Naive thymus-derived CD8-positive, alpha-beta T cell (primary cell): Measurements from ENCODE around the gene TMEM61. TPM values are rescaled to one million over a fixed set of nuclear protein-coding genes. Genes with fewer than 3 reads are reported as not detected.
A peak's percentile ranks its signal among the peaks of the same experiment; 100 is the strongest.
"Not testable (repeated sequence)": the region's sequence is repeated elsewhere in the genome, so short reads cannot be mapped to it uniquely, and the experiment has no call there.

Experiments
- ATAC-seq, 2 donors: fragments of 150-1000 bp; cut with Tn5 transposase in 1 of 2; sonication (Bioruptor Pico), chemical (Tn5 transposase) in 1 of 2; 1 replicate in 1 of 2; 2 replicates in 1 of 2; pipeline ENCODE4 v1.10.0; 2021; ENCODE audit warnings: mild to moderate bottlenecking in 2 of 2, moderate library complexity in 2 of 2
- POLR2A ChIA-PET: fragments of 350-600 bp; sonication (Branson Sonifier 250); formaldehyde crosslinking; loops from one replicate; lab custom pipeline; 2021; ENCODE audit warnings: antibody characterized with exemption; lab: Charles Lee
- DNase-seq, 10 donors: peaks; one replicate each; pipeline versions ENCODE4 v3.0.0 to v3.0.0-alpha.2; 2020 to 2022
- H3K27ac Mint-ChIP-seq, 10 donors: one replicate each; pipeline ENCODE4 v1.8.0; 2020 to 2022; ENCODE audit warnings: mild to moderate bottlenecking in 10 of 10, mixed read lengths in 10 of 10, moderate library complexity in 4 of 10, inconsistent platforms in 1 of 10
- H3K27me3 Mint-ChIP-seq, 5 donors: one replicate each; pipeline ENCODE4 v1.8.0; 2021 to 2022; ENCODE audit warnings: mixed read lengths in 5 of 5
- H3K36me3 Mint-ChIP-seq, 3 donors: one replicate each; pipeline ENCODE4 v1.8.0; 2020 to 2022; ENCODE audit warnings: mixed read lengths in 3 of 3, mild to moderate bottlenecking in 2 of 3, inconsistent platforms in 1 of 3
- H3K4me1 Mint-ChIP-seq, 4 donors: one replicate each; pipeline ENCODE4 v1.8.0; 2021 to 2022; ENCODE audit warnings: mixed read lengths in 4 of 4
- H3K4me3 Mint-ChIP-seq, 10 donors: one replicate each; pipeline ENCODE4 v1.8.0; 2020 to 2022; ENCODE audit warnings: mild to moderate bottlenecking in 10 of 10, mixed read lengths in 10 of 10, moderate library complexity in 6 of 10, inconsistent platforms in 1 of 10
- H3K9me3 Mint-ChIP-seq, 9 donors: one replicate each; pipeline ENCODE4 v1.8.0; 2020 to 2022; ENCODE audit warnings: mixed read lengths in 9 of 9, mild to moderate bottlenecking in 3 of 9, inconsistent platforms in 1 of 9, moderate library complexity in 1 of 9
- polyA plus RNA-seq, 3 donors: library from polyadenylated mRNA; unstranded; fragments of 300-500 nt; fragmentation: Illumina TruSeq; gene quantifications; one replicate each; pipeline ENCODE4 v1.2.3, GENCODE V29; 2021
- total RNA-seq, 8 experiments: library from RNA in 2 of 8; stranded (reverse) in 2 of 8; gene quantifications; one replicate each; pipeline ENCODE4 v1.2.3 and lab custom pipeline; 2021 to 2026

The TMEM61 gene
- total and polyA plus RNA-seq, 5 experiments from 2014 or later, result not detected

DNA sequence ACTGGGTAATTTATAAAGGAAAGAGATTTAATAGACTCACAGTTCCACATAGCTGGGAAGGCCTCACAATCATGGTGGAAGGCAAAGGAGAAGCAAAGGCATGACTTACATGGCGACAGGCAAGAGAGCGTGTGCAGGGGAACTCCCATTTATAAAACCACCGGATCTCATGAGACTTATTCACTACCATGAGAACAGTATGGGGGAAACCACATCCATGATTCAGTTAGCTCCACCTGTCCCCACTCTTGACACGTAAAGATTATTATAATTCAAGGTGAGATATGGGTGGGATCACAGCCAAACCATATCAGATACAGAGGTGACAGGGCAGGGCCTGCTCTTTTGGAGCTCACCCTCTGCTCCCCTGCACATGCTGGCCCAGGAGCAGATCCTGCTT, 31.4 kb upstream of the TMEM61 start:
- Mint-ChIP-seq H3K27me3 (peaks cover 1 to 15% (median 11%) of the 10 kb centered on the region in 5 donors), H3K36me3 (no peaks in the 10 kb centered on the region), H3K4me3 (no peak overlapping the region), H3K4me1 (peaks cover 3 to 12% (median 8%) of the 10 kb centered on the region in 4 donors), H3K9me3 (no peaks in the 10 kb centered on the region), H3K27ac (no peak overlapping the region)
- DNase-seq (no peak), ATAC-seq (no peak)
- POLR2A ChIA-PET, result no interaction called here

DNA sequence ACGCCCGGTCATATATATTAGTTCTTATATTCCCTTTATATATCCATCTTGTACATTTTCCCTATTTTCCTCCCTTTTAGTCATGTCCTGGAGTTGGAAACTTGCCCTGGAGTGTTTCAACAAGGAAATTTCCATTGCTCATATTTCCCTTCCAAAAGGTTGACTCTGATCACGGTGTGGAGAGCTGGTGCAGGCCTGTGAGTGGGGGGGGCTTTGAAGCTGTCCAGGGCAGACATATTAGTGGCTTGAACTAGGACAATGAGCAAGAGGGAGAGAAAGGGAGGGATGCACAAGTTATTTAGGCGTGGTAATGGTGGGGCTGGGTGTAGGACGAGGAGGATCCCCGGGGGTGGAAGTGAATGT, 30.4 kb upstream of the TMEM61 start:
- Mint-ChIP-seq H3K27me3 (peaks cover 1 to 19% (median 10%) of the 10 kb centered on the region in 5 donors), H3K4me1 (peaks cover 3 to 12% (median 5%) of the 10 kb centered on the region in 4 donors), H3K4me3 (peak overlapping the region in 2 of 10 donors; percentile 29 to 49), H3K9me3 (peaks cover 0 to 2% (median 0%) of the 10 kb centered on the region in 9 donors), H3K36me3 (no peaks in the 10 kb centered on the region), H3K27ac (no peak overlapping the region)
- POLR2A ChIA-PET, result no interaction called here
- ATAC-seq (no peak), DNase-seq (no peak)

DNA sequence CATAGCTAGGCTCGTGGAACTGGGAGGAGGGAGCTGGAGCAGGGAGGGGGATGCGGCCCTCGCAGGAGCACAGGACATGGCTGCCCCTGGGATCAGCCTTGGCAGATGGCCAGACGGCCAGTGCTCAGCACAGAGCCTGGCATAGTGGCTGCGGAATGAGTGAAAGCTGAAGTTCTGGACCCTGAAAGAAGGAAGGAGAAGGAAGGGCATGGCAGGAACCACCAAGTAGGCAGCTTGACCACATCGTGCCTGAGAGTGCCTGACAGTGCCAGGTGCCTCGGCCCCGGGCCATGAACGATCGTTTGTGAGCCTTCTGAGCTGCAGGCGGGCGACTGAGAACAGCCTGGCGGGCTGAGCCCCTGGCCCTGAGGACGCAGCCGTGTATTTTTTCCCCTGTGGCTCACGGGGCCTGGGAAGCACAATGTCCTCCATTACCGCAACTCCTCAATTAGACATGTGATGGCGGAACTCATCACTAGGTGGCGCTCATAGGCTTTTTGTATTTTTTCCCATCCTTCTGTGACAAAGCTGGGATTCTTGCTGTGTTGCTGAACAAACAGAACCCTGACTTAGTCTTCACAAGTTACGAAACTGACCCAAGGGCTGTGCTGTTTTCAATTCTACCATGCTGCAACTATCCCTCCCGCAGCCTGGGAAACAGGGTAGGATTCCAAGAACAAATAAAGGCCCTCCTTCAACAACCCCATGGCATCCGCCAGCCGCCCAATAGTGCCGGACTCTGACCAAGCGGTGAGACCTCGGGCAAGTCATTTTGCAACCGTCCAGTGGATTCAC, 29.9 kb upstream of the TMEM61 start:
- Mint-ChIP-seq H3K4me3 (peak overlapping the region in 2 of 10 donors; percentile 29 to 49), H3K27me3 (peaks cover 0 to 19% (median 10%) of the 10 kb centered on the region in 5 donors), H3K9me3 (peaks cover 0 to 2% (median 0%) of the 10 kb centered on the region in 9 donors), H3K36me3 (no peaks in the 10 kb centered on the region), H3K4me1 (peaks cover 0 to 8% (median under 1%) of the 10 kb centered on the region in 4 donors), H3K27ac (no peak overlapping the region)
- POLR2A ChIA-PET, result no interaction called here
- peak in 5 of 10 donors; percentile 10 to 46 (median 31) for DNase-seq
- no peak for ATAC-seq

DNA sequence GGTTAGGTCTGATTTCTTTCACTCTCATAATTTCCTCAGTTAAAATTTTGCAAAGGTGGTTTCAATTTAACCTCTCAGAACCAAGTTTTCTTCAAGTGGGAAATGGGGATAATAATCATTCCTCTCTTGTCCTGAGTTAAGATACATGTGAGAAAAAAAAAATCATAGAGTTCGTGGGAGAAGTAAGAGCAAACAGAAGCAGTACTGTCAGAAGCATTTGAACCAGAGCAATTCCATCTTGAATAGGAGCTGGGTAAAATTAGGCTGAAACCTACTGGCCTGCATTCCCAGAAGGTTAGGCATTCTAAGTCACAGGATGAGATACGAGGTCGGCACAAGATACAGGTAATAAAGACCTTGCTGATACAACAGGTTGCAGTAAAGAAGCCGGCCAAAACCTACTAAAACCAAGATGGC, 28.6 kb upstream of the TMEM61 start:
- POLR2A ChIA-PET, result no interaction called here
- Mint-ChIP-seq H3K36me3 (peaks cover 0 to under 1% (median 0%) of the 10 kb centered on the region in 3 donors), H3K27me3 (peaks cover 1 to 19% (median 11%) of the 10 kb centered on the region in 5 donors), H3K4me1 (peaks cover 0 to 6% (median 0%) of the 10 kb centered on the region in 4 donors), H3K27ac (no peak overlapping the region), H3K4me3 (no peak overlapping the region), H3K9me3 (peaks cover 0 to 2% (median 0%) of the 10 kb centered on the region in 9 donors)
- ATAC-seq (no peak), DNase-seq (no peak)

DNA sequence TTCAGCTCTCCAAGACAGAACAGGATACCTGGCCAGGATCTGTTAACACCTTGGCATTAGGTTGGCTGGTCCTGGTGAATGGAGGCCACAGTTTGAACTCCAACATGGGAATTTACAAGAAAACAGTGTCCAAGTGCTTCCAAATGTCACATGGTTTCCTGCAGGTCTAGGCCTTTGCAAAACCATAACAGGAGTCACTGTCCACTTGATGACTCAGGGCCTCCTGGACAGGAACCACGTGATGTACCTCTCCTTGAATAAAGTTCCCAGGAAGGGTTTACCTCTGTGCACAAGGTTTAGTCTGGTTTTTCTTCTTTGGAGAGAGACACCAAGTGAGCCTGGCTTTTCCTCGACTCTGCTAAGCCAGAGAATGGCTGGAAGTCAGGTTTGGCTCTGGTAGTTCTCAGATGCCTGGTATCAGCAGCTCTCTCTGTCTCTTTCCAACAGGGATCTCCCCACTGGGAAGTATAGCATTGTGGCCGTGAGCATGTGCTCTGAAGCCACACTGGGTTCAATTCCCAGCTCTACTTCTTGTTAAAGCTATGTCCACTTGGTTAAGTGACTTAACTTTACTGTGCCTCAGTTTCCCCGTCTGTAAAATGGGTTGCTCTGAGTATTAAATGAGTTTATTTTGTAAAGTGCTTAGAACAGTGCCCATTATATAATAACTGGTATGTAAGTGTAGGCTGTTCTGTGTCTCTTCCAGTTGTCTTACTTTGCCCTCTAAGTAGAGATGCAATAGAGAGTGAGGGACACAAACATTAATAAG, 27.3 kb upstream of the TMEM61 start:
- H3K36me3 Mint-ChIP-seq, result peaks cover 0 to 10% (median 2%) of the 10 kb centered on the region in 3 donors

DNA sequence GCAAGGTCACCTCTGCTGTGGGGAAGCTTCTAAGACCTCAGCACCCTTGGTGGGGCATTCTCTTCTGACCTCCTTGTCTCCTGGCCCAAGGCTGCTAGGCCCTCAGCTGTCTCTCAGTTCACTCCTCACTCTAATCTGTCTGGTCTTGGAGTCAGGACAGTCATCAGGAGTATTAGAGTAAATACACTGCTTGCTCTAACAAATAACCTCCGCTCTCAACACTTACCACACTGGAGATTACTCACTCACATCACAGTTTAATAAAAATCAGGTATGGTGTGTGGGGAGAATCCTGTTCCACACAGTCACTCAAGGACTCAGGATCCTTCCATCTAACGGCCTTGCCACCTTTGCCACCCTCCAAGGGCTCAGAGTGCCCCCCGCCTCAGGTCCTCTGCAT, 26.6 kb upstream of the TMEM61 start:
- Mint-ChIP-seq H3K9me3 (peaks cover 0 to 21% (median 14%) of the 10 kb centered on the region in 9 donors), H3K36me3 (peaks cover 0 to 17% (median 8%) of the 10 kb centered on the region in 3 donors), H3K27me3 (peaks cover 5 to 39% (median 13%) of the 10 kb centered on the region in 5 donors), H3K4me1 (peaks cover 0 to 6% (median 0%) of the 10 kb centered on the region in 4 donors), H3K4me3 (no peak overlapping the region), H3K27ac (no peak overlapping the region)
- DNase-seq (no peak), ATAC-seq (no peak)
- POLR2A ChIA-PET, result no interaction called here

More for the DNA sequence above, 27.3 kb upstream of the TMEM61 start:
- H3K4me3 Mint-ChIP-seq, result no peak overlapping the region
- no peak overlapping the region for H3K27ac Mint-ChIP-seq
- ATAC-seq (no peak), DNase-seq (no peak)
- peaks cover 0 to 6% (median 0%) of the 10 kb centered on the region in 4 donors for H3K4me1 Mint-ChIP-seq
- H3K9me3 Mint-ChIP-seq, result peaks cover 0 to 14% (median 8%) of the 10 kb centered on the region in 9 donors
- H3K27me3 Mint-ChIP-seq, result peaks cover 1 to 32% (median 13%) of the 10 kb centered on the region in 5 donors
- POLR2A ChIA-PET, result no interaction called here

DNA sequence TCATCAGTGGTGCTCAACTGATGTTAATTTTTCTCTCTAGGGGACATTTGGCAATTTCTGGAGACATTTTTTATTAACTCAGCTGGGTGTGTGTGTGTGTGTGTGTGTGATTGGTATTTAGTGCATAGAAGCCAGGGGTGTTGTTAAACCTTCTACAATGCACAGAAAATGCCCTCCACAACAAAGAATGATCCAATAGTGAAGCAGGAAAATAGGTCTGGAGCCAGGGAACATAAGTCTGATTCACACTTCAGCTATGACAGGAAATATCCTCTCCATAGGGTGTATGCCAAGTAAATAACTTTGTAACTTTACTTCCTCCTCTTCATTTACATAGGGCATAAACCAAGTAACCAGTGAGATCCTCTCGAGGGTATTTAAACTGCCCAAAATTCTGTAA, 25.1 kb upstream of the TMEM61 start:
- peaks cover 0 to 20% (median 8%) of the 10 kb centered on the region in 3 donors for H3K36me3 Mint-ChIP-seq
- H3K4me1 Mint-ChIP-seq, result peaks cover 0 to 3% (median 0%) of the 10 kb centered on the region in 4 donors
- H3K4me3 Mint-ChIP-seq, result no peak overlapping the region
- H3K27me3 Mint-ChIP-seq, result peaks cover 6 to 34% (median 8%) of the 10 kb centered on the region in 5 donors
- H3K9me3 Mint-ChIP-seq, result peaks cover 0 to 34% (median 15%) of the 10 kb centered on the region in 9 donors
- ATAC-seq, result no peak
- no peak overlapping the region for H3K27ac Mint-ChIP-seq
- DNase-seq, result no peak
- POLR2A ChIA-PET, result no interaction called here

DNA sequence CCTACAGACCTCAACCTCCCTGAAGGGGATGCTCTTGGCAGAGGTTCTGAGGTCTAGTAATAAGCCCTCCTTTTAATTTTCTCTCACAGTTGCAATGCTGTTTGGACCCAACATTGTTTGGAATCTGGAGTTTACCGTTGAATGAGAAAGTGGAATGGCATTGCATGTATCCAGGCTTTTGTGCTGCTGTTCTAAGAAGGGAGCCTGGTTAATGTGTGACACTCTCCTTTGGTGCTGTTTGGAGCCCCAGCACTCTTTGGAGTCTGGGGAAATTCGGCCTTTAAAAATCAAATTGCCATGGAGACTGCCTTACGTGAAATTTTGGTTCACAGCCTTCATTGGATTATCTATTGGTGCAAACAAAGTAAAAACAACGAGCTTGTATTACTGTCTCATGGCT, 23.7 kb upstream of the TMEM61 start:
- Mint-ChIP-seq H3K4me1 (no peaks in the 10 kb centered on the region), H3K4me3 (no peak overlapping the region), H3K36me3 (peaks cover 0 to 20% (median 8%) of the 10 kb centered on the region in 3 donors), H3K27ac (no peak overlapping the region), H3K9me3 (peaks cover 0 to 34% (median 15%) of the 10 kb centered on the region in 9 donors), H3K27me3 (peaks cover 3 to 30% (median 7%) of the 10 kb centered on the region in 5 donors)
- DNase-seq (no peak), ATAC-seq (no peak)
- POLR2A ChIA-PET, result no interaction called here

DNA sequence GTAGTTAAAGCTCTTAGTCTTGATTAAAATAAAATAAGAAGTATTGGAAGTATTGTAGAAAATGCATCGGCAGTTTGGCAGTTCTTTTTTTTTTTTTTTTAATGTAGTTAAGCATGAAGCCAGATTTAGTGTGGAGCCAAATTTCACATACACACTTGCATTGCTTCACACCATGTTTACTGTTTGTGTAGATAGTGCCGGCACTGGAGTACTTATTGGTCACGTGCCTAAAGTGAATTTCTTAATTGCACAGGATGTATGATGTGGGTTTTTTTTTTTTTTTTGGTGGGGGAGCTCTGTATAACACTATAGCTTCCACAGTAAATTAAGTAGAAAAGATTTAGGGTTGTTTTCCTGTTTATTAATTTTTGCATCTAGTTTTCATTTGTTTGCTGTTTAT, 21.2 kb upstream of the TMEM61 start:
- POLR2A ChIA-PET, result no interaction called here
- H3K9me3 Mint-ChIP-seq, result peaks cover 0 to 34% (median 15%) of the 10 kb centered on the region in 9 donors
- ATAC-seq, result no peak
- H3K4me3 Mint-ChIP-seq, result no peak overlapping the region
- H3K27me3 Mint-ChIP-seq, result peaks cover 3 to 30% (median 7%) of the 10 kb centered on the region in 5 donors
- no peak for DNase-seq
- H3K27ac Mint-ChIP-seq, result no peak overlapping the region
- no peaks in the 10 kb centered on the region for H3K4me1 Mint-ChIP-seq
- peaks cover 0 to 20% (median 8%) of the 10 kb centered on the region in 3 donors for H3K36me3 Mint-ChIP-seq

DNA sequence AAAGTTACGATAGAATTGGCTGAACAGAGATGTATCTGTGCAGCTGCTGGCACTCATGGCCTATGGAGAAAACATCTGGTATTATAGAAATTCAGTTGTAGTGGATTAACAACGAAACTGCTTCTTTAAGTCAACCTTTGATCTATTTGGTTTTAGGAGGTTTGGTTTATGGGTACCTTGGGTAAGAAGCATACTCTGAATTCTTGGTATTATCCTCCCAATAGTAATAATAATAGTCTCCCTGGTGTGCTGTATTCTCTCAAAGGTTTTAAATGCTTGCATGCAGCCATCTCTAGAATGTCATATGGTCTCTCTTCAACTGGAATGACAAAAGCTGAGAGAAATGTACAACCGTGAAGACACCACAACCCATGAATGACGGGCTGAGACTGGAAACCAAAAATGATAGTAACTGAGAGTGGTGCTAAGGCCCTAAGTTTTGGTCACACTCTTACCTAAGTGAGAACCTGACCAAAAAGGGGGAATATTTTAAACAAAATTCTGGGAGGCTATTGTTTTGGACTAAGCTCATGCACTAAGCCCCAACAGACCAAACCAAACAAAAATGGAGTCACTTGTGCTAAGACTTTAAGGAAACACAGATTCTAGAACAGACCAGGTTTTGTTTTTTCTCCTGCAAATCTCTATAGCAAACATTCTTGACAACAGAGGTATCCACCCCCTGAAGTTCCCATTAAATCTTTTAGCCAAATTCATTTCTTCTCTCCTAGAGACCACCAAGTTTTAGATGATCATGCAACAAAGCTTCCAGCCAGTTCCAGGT, 17.6 kb upstream of the TMEM61 start:
- POLR2A ChIA-PET, result no interaction called here
- ATAC-seq (no peak), DNase-seq (no peak)
- H3K27ac Mint-ChIP-seq, result no peak overlapping the region
- H3K4me1 Mint-ChIP-seq, result peaks cover 2 to 13% (median 9%) of the 10 kb centered on the region in 4 donors
- H3K4me3 Mint-ChIP-seq, result no peak overlapping the region
- H3K9me3 Mint-ChIP-seq, result peaks cover 0 to 23% (median 10%) of the 10 kb centered on the region in 9 donors
- peaks cover 0 to 31% (median 9%) of the 10 kb centered on the region in 5 donors for H3K27me3 Mint-ChIP-seq
- peaks cover 0 to 14% (median 5%) of the 10 kb centered on the region in 3 donors for H3K36me3 Mint-ChIP-seq

DNA sequence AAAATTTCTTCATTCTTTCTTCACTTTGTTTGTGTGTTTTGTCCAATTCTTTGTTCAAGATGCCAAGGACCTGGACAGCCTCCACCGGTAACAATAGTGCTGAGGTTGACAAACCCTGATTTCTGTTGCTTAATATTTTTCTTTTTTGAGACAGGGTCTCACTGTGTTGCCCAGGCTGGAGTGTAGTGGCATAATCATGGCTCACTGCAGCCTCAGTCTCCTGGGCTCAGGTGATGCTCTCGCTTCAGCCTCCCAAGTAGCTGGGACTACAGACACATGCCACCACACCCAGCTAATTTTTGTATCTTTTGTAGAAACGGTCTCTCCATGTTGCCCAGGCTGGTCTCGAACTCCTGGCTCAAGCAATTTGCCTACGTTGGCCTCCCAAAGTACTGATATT, 16.6 kb upstream of the TMEM61 start:
- H3K27ac Mint-ChIP-seq, H3K36me3 Mint-ChIP-seq, H3K4me3 Mint-ChIP-seq, ATAC-seq, DNase-seq, POLR2A ChIA-PET: not testable (repeated sequence)
- H3K9me3 Mint-ChIP-seq, result peaks cover 0 to 13% (median 1%) of the 10 kb centered on the region in 9 donors
- peaks cover 1 to 24% (median 5%) of the 10 kb centered on the region in 5 donors for H3K27me3 Mint-ChIP-seq
- H3K4me1 Mint-ChIP-seq, result peaks cover 2 to 13% (median 9%) of the 10 kb centered on the region in 4 donors
